Measurements from ENCODE around the gene EVA1C. TPM values are rescaled to one million over a fixed set of nuclear protein-coding genes. Genes with fewer than 3 reads are reported as not detected.

Gene EVA1C
- 0.56 and 1.2 TPM in 2 replicates for total RNA-seq (ENCODE audit: low replicate concordance)

- Mint-ChIP-seq H3K9me3 (no peaks in the 10 kb centered on the region), H3K4me3 (peak within 1 kb of the TSS; percentile 82), H3K27me3 (ENCODE audit: insufficient read depth, low read depth) (peaks cover 45% of the 10 kb centered on the region), H3K36me3 (no peaks in the 10 kb centered on the region), H3K4me1 (peaks cover 30% of the 10 kb centered on the region), H3K27ac (no peak within 1 kb of the TSS)
- peak within 1 kb of the TSS; percentile 56 for H3K4me3 ChIP-seq
- no peaks in the 10 kb centered on the region for H3K9me3 ChIP-seq (ENCODE audit: low read depth)
- peak; percentile 63 for DNase-seq (ENCODE audit: low spot score)
- no peaks in the 10 kb centered on the region for H3K79me2 ChIP-seq (ENCODE audit: low read depth)
- H3K27me3 ChIP-seq = peaks cover 80% of the 10 kb centered on the region
- peaks cover 37% of the 10 kb centered on the region for H3K4me1 ChIP-seq
- peak within 1 kb of the TSS; percentile 99 for H3K4me2 ChIP-seq
- TF ChIP-seq CTCF (IDR thresholded peaks at IDR 0.05) = peak; percentile 4
- peak; percentile 85 for TF ChIP-seq EZH2 (IDR thresholded peaks at IDR 0.05)
- peak; percentile 9 for TF ChIP-seq EZH2phosphoT487 (IDR thresholded peaks at IDR 0.05)
- peak within 1 kb of the TSS; percentile 91 for H2AFZ ChIP-seq (replicated peaks)
- H3K9ac ChIP-seq = no peak within 1 kb of the TSS
- H3K36me3 ChIP-seq = no peaks in the 10 kb centered on the region
- peaks cover 50% of the 10 kb centered on the region for H3F3A ChIP-seq (ENCODE audit: low read depth)
- peaks cover 4% of the 10 kb centered on the region for H4K20me1 ChIP-seq (ENCODE audit: low read depth)
- no peak within 1 kb of the TSS for H3K27ac ChIP-seq
Measured at GRCh38 chr21:32412162-32413014, at the start of gene EVA1C. Gene EVA1C (plus strand): TSS chr21:32412706. CDS start chr21:32412854, 148 bp downstream.

- peak; percentile 15 for DNase-seq (ENCODE audit: low spot score)
- Histone ChIP-seq H3K4me2 (no peak overlapping the region), H3K79me2 (ENCODE audit: low read depth) (no peaks in the 10 kb centered on the region), H4K20me1 (ENCODE audit: low read depth) (peaks cover 3% of the 10 kb centered on the region), H2AFZ (replicated peaks) (no peak overlapping the region), H3K4me3 (no peak overlapping the region), H3K9ac (no peak overlapping the region), H3K9me3 (ENCODE audit: low read depth) (no peaks in the 10 kb centered on the region), H3K27ac (no peak overlapping the region), H3F3A (ENCODE audit: low read depth) (no peaks in the 10 kb centered on the region), H3K27me3 (no peaks in the 10 kb centered on the region), H3K4me1 (no peaks in the 10 kb centered on the region), H3K36me3 (no peaks in the 10 kb centered on the region)
- peaks cover 17% of the 10 kb centered on the region for H3K4me1 Mint-ChIP-seq
- H3K36me3 Mint-ChIP-seq = peaks cover 21% of the 10 kb centered on the region
- H3K27ac Mint-ChIP-seq = peak overlapping the region; percentile 34
- TF ChIP-seq EZH2phosphoT487 (IDR thresholded peaks at IDR 0.05) (no peak), CTCF (IDR thresholded peaks at IDR 0.05) (no peak), EZH2 (IDR thresholded peaks at IDR 0.05) (no peak)
- H3K27me3 Mint-ChIP-seq (ENCODE audit: insufficient read depth, low read depth) = no peaks in the 10 kb centered on the region
- no peaks in the 10 kb centered on the region for H3K9me3 Mint-ChIP-seq
- no peak overlapping the region for H3K4me3 Mint-ChIP-seq
Measured at GRCh38 chr21:32364387-32364786, 48.1 kb upstream of the EVA1C start.

GRCh38 chr21:32364796-32365195 lies 47.7 kb upstream of the EVA1C start:
- peaks cover 17% of the 10 kb centered on the region for H3K4me1 Mint-ChIP-seq
- Histone ChIP-seq H3K27ac (no peak overlapping the region), H3K79me2 (ENCODE audit: low read depth) (no peaks in the 10 kb centered on the region), H3K27me3 (no peaks in the 10 kb centered on the region), H3F3A (ENCODE audit: low read depth) (no peaks in the 10 kb centered on the region), H2AFZ (replicated peaks) (no peak overlapping the region), H3K4me2 (no peak overlapping the region), H3K4me1 (no peaks in the 10 kb centered on the region), H3K4me3 (no peak overlapping the region), H3K9ac (no peak overlapping the region), H3K36me3 (no peaks in the 10 kb centered on the region), H3K9me3 (ENCODE audit: low read depth) (no peaks in the 10 kb centered on the region), H4K20me1 (ENCODE audit: low read depth) (peaks cover 3% of the 10 kb centered on the region)
- H3K36me3 Mint-ChIP-seq = peaks cover 21% of the 10 kb centered on the region
- H3K27ac Mint-ChIP-seq = peak overlapping the region; percentile 34
- peak; percentile 18 for TF ChIP-seq CTCF (IDR thresholded peaks at IDR 0.05)
- no peak for TF ChIP-seq EZH2phosphoT487 (IDR thresholded peaks at IDR 0.05)
- no peak for TF ChIP-seq EZH2 (IDR thresholded peaks at IDR 0.05)
- no peaks in the 10 kb centered on the region for H3K9me3 Mint-ChIP-seq
- H3K4me3 Mint-ChIP-seq = no peak overlapping the region
- DNase-seq (ENCODE audit: low spot score) = peak; percentile 48
- H3K27me3 Mint-ChIP-seq (ENCODE audit: insufficient read depth, low read depth) = no peaks in the 10 kb centered on the region

Measured in neural progenitor cell (in vitro differentiated cells).